ENCODE results near the gene BTBD18. TPM values are rescaled to one million over a fixed set of nuclear protein-coding genes. Genes with fewer than 3 reads are reported as not detected.

Gene BTBD18
- total and polyA plus RNA-seq, 10 of the 15 experiments (the other 5 are each of a cell fraction or from before 2014, with no cell fraction given), result 0.05 to 0.58 (median 0.19) TPM; not detected in 6

- ATAC-seq, result peak; percentile 21
- H3K9ac ChIP-seq (ENCODE audit: control insufficient read depth, insufficient read depth, low read length), result peak overlapping the region; percentile 98
- POLR2A ChIA-PET, result interaction anchor here (0.6 to 9.4 kb wide), 10 partner anchors 12 to 89 kb away, joined by 3 to 110 read pairs (median 7); partner anchors contain the start of genes MED19, SELENOH and TMX2
- peaks cover 77% of the 10 kb centered on the region for H3K79me2 ChIP-seq (ENCODE audit: control insufficient read depth, insufficient read depth, low read length)
- H3K4me1 ChIP-seq (ENCODE audit: control insufficient read depth, insufficient read depth, low read length), result no peaks in the 10 kb centered on the region
- H3K9me3 ChIP-seq (replicated peaks; ENCODE audit: control insufficient read depth, insufficient read depth, low read length), result no peaks in the 10 kb centered on the region
- FAIRE-seq, result no peak
- SMC1A ChIA-PET (ENCODE audit: uncharacterized antibody, unreplicated experiment), result interaction anchor here (0.6 to 11.4 kb wide), 7 partner anchors 9 to 53 kb away, joined by 3 to 197 read pairs (median 3); partner anchors contain the start of genes MED19 and TMX2
- 0 out of 2 replicates have a peak overlapping the region, but pooled peaks have one; percentile 18 for H3K27ac ChIP-seq (ENCODE audit: control insufficient read depth, insufficient read depth)
- peak overlapping the region; percentile 86 for H3K4me2 ChIP-seq (ENCODE audit: control insufficient read depth, insufficient read depth)
- intact Hi-C loops (cut with micrococcal nuclease; ENCODE audit: unreplicated experiment), result no loop called here
- in situ Hi-C loops (cut with MboI), result no loop called here
- BruUV-seq (replicated peaks), result no TSS peak
- H4K20me1 ChIP-seq (ENCODE audit: control insufficient read depth, insufficient read depth), result no peaks in the 10 kb centered on the region
- 71% methylated on average over 2 of the region's 2 CpGs for WGBS (ENCODE audit: insufficient coverage, insufficient replicate concordance, low lambda C conversion rate, missing lambda C conversion rate)
- DNase-seq (ENCODE audit: low read depth, low spot score), result no peak
- TF ChIP-seq ZBTB33 (IDR thresholded peaks at IDR 0.05), result no peak
- TF ChIP-seq NFXL1 (IDR thresholded peaks at IDR 0.05; ENCODE audit: borderline replicate concordance), result no peak
- TF ChIP-seq POLR2AphosphoS2 (IDR thresholded peaks at IDR 0.05; ENCODE audit: low read depth, low read length), result no peak
- no peak for TF ChIP-seq EZH2 (IDR thresholded peaks at IDR 0.05; ENCODE audit: borderline replicate concordance, control insufficient read depth, low read depth, low read length)
- no peak for TF ChIP-seq ZBTB11 (CRISPR knock-in tag; IDR thresholded peaks at IDR 0.05)
- TF ChIP-seq SIX5 (IDR thresholded peaks at IDR 0.05; ENCODE audit: low read depth, low read length, severe bottlenecking), result no peak
- TF ChIP-seq ZSCAN29 (IDR thresholded peaks at IDR 0.05), result no peak
- no peak for TF ChIP-seq KAT2A (conservative IDR thresholded peaks at IDR 0.05; ENCODE audit: control insufficient read depth, low read depth, low read length)
- no peak for TF ChIP-seq MEF2A (IDR thresholded peaks at IDR 0.05; ENCODE audit: insufficient read depth, low read depth, low read length)
- TF ChIP-seq PAX5 (IDR thresholded peaks at IDR 0.05; ENCODE audit: borderline replicate concordance, low read depth, low read length), result no peak
- no peak for TF ChIP-seq ZNF384 (IDR thresholded peaks at IDR 0.05; ENCODE audit: borderline replicate concordance, low read depth, low read length)
- TF ChIP-seq SUZ12 (IDR thresholded peaks at IDR 0.05; ENCODE audit: unreplicated experiment), result no peak
- no peak for TF ChIP-seq SUPT20H (IDR thresholded peaks at IDR 0.05; ENCODE audit: borderline replicate concordance, control insufficient read depth, low read depth, low read length)
- TF ChIP-seq ATF3 (IDR thresholded peaks at IDR 0.05; ENCODE audit: borderline replicate concordance, extremely low read depth, low read depth, low read length), result no peak
- TF ChIP-seq CREM (IDR thresholded peaks at IDR 0.05; ENCODE audit: low read depth), result no peak
- no peak for TF ChIP-seq BMI1 (IDR thresholded peaks at IDR 0.05; ENCODE audit: borderline replicate concordance)
- CTCF ChIA-PET, result interaction anchor here (0.9 to 10.1 kb wide), 10 partner anchors 8 to 1275 kb away, joined by 3 to 169 read pairs (median 15); partner anchors contain the start of genes BTBD18 and SELENOH
- H2AFZ ChIP-seq (ENCODE audit: control insufficient read depth, low read depth, low read length), result no peak overlapping the region
- RAD21 ChIA-PET (ENCODE audit: unreplicated experiment), result interaction anchor here (1.4 to 12.9 kb wide), 7 partner anchors 8 to 35 kb away, joined by 3 to 141 read pairs (median 26); partner anchors contain the start of gene BTBD18
- H3K36me3 ChIP-seq (ENCODE audit: control insufficient read depth in 2 of 2, insufficient read depth in 2 of 2, low read length in 1 of 2), result peaks cover 0 to 3% of the 10 kb centered on the region in 2 experiments; a peak in 1 of 4 replicates
- peak overlapping the region; percentile 70 for H3K4me3 ChIP-seq
- no peaks in the 10 kb centered on the region for H3K27me3 ChIP-seq (replicated peaks in 1 of 2; ENCODE audit: control insufficient read depth in 2 of 2, insufficient read depth in 2 of 2, low read length in 1 of 2)
These were observed 13.4 kb upstream of the BTBD18 start for GRCh38 chr11:57764972-57765371.
